ENCODE results near the gene ZSCAN30. TPM values are rescaled to one million over a fixed set of nuclear protein-coding genes. Genes with fewer than 3 reads are reported as not detected.

ZSCAN30 gene
- total and polyA plus RNA-seq, 2 of the 13 experiments (the other 11 are each of a cell fraction or from before 2014, with no cell fraction given): 7.4 to 7.7 TPM

GRCh38 chr18:35240664-35241447 is 49.2 kb downstream of the ZSCAN30 start, which contains the start of gene ZNF397 (continued):
- TF ChIP-seq ZNF564 (CRISPR knock-in tag; IDR thresholded peaks at IDR 0.05): peak; percentile 76
- no peak for TF ChIP-seq STAG1 (CRISPR knock-in tag; IDR thresholded peaks at IDR 0.05)
- no peak for TF ChIP-seq ZSCAN31 (CRISPR knock-in tag; IDR thresholded peaks at IDR 0.05; ENCODE audit: low read depth)
- peak; percentile 71; the same call in 1 of the 2 replicates for TF ChIP-seq ZFP1 (CRISPR knock-in tag; IDR thresholded peaks at IDR 0.05)
- TF ChIP-seq PPARG (CRISPR knock-in tag; conservative IDR thresholded peaks at IDR 0.05): no peak
- 0 out of 2 replicates have a peak, but pooled peaks have one; percentile 6 for TF ChIP-seq CTCF (CRISPR knock-in tag; IDR thresholded peaks at IDR 0.05)
- TF ChIP-seq, protein P1, sequence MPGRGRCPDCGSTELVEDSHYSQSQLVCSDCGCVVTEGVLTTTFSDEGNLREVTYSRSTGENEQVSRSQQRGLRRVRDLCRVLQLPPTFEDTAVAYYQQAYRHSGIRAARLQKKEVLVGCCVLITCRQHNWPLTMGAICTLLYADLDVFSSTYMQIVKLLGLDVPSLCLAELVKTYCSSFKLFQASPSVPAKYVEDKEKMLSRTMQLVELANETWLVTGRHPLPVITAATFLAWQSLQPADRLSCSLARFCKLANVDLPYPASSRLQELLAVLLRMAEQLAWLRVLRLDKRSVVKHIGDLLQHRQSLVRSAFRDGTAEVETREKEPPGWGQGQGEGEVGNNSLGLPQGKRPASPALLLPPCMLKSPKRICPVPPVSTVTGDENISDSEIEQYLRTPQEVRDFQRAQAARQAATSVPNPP (CRISPR knock-in tag; IDR thresholded peaks at IDR 0.05): peak; percentile 65; the same call in 1 of the 2 replicates
- TF ChIP-seq ZBTB3 (CRISPR knock-in tag; IDR thresholded peaks at IDR 0.05; ENCODE audit: borderline replicate concordance, low read depth): no peak
- TF ChIP-seq GMEB1 (CRISPR knock-in tag; IDR thresholded peaks at IDR 0.05; ENCODE audit: borderline replicate concordance): peak; percentile 78
- TF ChIP-seq NFATC3 (CRISPR knock-in tag; IDR thresholded peaks at IDR 0.05): no peak
- TF ChIP-seq ZNF607 (CRISPR knock-in tag; IDR thresholded peaks at IDR 0.05; ENCODE audit: borderline replicate concordance): peak; percentile 61; the same call in 1 of the 2 replicates
- TF ChIP-seq FLYWCH1 (CRISPR knock-in tag; IDR thresholded peaks at IDR 0.05): no peak
- TF ChIP-seq CEBPB (IDR thresholded peaks at IDR 0.05; ENCODE audit: borderline replicate concordance, low read depth, low read length): no peak
- TF ChIP-seq, protein P2, sequence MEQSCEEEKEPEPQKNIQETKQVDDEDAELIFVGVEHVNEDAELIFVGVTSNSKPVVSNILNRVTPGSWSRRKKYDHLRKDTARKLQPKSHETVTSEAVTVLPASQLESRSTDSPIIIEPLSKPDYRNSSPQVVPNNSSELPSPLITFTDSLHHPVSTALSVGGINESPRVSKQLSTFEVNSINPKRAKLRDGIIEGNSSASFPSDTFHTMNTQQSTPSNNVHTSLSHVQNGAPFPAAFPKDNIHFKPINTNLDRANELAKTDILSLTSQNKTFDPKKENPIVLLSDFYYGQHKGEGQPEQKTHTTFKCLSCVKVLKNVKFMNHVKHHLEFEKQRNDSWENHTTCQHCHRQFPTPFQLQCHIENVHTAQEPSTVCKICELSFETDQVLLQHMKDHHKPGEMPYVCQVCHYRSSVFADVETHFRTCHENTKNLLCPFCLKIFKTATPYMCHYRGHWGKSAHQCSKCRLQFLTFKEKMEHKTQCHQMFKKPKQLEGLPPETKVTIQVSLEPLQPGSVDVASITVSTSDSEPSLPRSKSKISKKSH (CRISPR knock-in tag; IDR thresholded peaks at IDR 0.05; ENCODE audit: borderline replicate concordance): no peak
- peak; percentile 86 for TF ChIP-seq HNRNPLL (IDR thresholded peaks at IDR 0.05; ENCODE audit: low read depth, low read length, poor library complexity, severe bottlenecking)
- TF ChIP-seq FOXP1 (IDR thresholded peaks at IDR 0.05): no peak
- peak; percentile 28; the same call in 1 of the 2 replicates for TF ChIP-seq FOXP1 (CRISPR knock-in tag; IDR thresholded peaks at IDR 0.05)
- peak; percentile 85 for TF ChIP-seq ZNF546 (CRISPR knock-in tag; conservative IDR thresholded peaks at IDR 0.05)
- peak; percentile 34; the same call in 1 of the 2 replicates for TF ChIP-seq ZNF770 (CRISPR knock-in tag; IDR thresholded peaks at IDR 0.05)
- TF ChIP-seq SOX6 (IDR thresholded peaks at IDR 0.05): no peak
- TF ChIP-seq SOX6 (CRISPR knock-in tag; IDR thresholded peaks at IDR 0.05): peak; percentile 81
- TF ChIP-seq REL (CRISPR knock-in tag; conservative IDR thresholded peaks at IDR 0.05): no peak

All from HepG2 (cell line).